ENCODE results near the gene TOR1B. TPM values are rescaled to one million over a fixed set of nuclear protein-coding genes. Genes with fewer than 3 reads are reported as not detected.

The TOR1B gene
- polyA plus RNA-seq, 1 of the 3 experiments (the other 2 are of a cell fraction) = 37.4 TPM

DNA sequence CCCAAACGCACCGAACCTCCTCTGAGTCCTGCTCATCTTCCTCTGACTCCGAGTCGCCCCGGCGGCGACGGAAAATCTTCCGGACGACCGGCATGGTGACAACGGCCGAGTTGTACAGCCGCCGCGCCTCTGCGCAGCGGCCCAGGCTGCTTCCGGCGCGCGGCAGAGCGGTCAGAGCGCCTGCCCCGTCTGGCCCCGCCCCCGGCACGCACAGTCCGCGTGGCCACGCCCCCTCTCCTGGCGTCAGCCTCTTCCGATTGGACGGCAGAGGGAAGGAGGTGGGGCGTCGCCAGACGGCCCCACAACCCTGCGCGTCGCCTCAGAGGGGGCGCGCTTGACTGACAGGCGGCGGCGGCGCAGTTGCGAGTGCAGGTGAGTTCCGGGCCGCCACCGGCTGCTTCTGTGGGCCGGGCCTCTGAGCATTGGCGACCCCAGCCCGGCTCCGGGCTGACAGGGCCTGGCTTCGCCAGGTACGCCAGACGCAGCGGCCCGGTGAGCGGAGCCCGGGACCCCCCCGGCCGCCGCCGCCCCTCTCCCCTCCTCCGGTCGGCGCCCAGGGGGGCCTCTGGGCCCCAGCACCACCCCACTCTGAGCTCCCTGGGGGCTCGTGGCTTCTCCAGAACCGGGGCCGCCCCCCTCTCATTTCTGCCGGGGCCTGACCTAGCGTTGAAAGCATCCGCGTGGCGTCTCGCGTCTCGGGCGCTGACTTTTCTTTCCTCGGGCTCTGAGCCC is 32.3 kb downstream of the TOR1B start, which contains the start of the genes C9orf78 and USP20 (continued):
- TF ChIP-seq, protein P1, sequence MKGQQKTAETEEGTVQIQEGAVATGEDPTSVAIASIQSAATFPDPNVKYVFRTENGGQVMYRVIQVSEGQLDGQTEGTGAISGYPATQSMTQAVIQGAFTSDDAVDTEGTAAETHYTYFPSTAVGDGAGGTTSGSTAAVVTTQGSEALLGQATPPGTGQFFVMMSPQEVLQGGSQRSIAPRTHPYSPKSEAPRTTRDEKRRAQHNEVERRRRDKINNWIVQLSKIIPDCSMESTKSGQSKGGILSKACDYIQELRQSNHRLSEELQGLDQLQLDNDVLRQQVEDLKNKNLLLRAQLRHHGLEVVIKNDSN (IDR thresholded peaks at IDR 0.05; ENCODE audit: borderline replicate concordance, low read depth) = no peak
- TF ChIP-seq RXRA (IDR thresholded peaks at IDR 0.05; ENCODE audit: borderline replicate concordance, low read depth) = no peak
- TF ChIP-seq TEAD4 (IDR thresholded peaks at IDR 0.05; ENCODE audit: borderline replicate concordance, insufficient read depth) = no peak
- TF ChIP-seq SMC3 (IDR thresholded peaks at IDR 0.05; ENCODE audit: low read depth, low read length) = no peak
- no peak for TF ChIP-seq FOXJ3 (CRISPR knock-in tag; IDR thresholded peaks at IDR 0.05)
- TF ChIP-seq ELF1 (IDR thresholded peaks at IDR 0.05) = peak; percentile 83
- TF ChIP-seq, protein P2, sequence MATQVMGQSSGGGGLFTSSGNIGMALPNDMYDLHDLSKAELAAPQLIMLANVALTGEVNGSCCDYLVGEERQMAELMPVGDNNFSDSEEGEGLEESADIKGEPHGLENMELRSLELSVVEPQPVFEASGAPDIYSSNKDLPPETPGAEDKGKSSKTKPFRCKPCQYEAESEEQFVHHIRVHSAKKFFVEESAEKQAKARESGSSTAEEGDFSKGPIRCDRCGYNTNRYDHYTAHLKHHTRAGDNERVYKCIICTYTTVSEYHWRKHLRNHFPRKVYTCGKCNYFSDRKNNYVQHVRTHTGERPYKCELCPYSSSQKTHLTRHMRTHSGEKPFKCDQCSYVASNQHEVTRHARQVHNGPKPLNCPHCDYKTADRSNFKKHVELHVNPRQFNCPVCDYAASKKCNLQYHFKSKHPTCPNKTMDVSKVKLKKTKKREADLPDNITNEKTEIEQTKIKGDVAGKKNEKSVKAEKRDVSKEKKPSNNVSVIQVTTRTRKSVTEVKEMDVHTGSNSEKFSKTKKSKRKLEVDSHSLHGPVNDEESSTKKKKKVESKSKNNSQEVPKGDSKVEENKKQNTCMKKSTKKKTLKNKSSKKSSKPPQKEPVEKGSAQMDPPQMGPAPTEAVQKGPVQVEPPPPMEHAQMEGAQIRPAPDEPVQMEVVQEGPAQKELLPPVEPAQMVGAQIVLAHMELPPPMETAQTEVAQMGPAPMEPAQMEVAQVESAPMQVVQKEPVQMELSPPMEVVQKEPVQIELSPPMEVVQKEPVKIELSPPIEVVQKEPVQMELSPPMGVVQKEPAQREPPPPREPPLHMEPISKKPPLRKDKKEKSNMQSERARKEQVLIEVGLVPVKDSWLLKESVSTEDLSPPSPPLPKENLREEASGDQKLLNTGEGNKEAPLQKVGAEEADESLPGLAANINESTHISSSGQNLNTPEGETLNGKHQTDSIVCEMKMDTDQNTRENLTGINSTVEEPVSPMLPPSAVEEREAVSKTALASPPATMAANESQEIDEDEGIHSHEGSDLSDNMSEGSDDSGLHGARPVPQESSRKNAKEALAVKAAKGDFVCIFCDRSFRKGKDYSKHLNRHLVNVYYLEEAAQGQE (IDR thresholded peaks at IDR 0.05; ENCODE audit: low read depth, low read length) = peak; percentile 12; the same call in 1 of the 2 replicates
- no peak for TF ChIP-seq EP300 (IDR thresholded peaks at IDR 0.05; ENCODE audit: borderline replicate concordance in 1 of 2, low read depth in 1 of 2, low read length in 1 of 2)
- peak; percentile 78 for TF ChIP-seq TAF1 (IDR thresholded peaks at IDR 0.05; ENCODE audit: borderline replicate concordance, low read depth, low read length)
- no peak for TF ChIP-seq FOSL2 (IDR thresholded peaks at IDR 0.05; ENCODE audit: borderline replicate concordance, low read depth)
- peak; percentile 61 for TF ChIP-seq NRF1 (IDR thresholded peaks at IDR 0.05; ENCODE audit: low read depth, low read length)
- peak; percentile 92; the same call in 1 of the 2 replicates for TF ChIP-seq SIN3A (IDR thresholded peaks at IDR 0.05; ENCODE audit: borderline replicate concordance, low read depth, low read length)
- TF ChIP-seq RAD21 (IDR thresholded peaks at IDR 0.05; ENCODE audit: low read length) = no peak
- TF ChIP-seq MXI1 (IDR thresholded peaks at IDR 0.05; ENCODE audit: low read depth, low read length) = peak; percentile 92
- TF ChIP-seq, protein P3, sequence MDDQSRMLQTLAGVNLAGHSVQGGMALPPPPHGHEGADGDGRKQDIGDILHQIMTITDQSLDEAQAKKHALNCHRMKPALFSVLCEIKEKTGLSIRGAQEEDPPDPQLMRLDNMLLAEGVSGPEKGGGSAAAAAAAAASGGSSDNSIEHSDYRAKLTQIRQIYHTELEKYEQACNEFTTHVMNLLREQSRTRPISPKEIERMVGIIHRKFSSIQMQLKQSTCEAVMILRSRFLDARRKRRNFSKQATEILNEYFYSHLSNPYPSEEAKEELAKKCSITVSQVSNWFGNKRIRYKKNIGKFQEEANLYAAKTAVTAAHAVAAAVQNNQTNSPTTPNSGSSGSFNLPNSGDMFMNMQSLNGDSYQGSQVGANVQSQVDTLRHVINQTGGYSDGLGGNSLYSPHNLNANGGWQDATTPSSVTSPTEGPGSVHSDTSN (IDR thresholded peaks at IDR 0.05) = peak; percentile 97
- TF ChIP-seq, protein P4, sequence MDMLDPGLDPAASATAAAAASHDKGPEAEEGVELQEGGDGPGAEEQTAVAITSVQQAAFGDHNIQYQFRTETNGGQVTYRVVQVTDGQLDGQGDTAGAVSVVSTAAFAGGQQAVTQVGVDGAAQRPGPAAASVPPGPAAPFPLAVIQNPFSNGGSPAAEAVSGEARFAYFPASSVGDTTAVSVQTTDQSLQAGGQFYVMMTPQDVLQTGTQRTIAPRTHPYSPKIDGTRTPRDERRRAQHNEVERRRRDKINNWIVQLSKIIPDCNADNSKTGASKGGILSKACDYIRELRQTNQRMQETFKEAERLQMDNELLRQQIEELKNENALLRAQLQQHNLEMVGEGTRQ (IDR thresholded peaks at IDR 0.05; ENCODE audit: borderline replicate concordance, low read depth, low read length) = peak; percentile 10; the same call in 1 of the 2 replicates
- TF ChIP-seq MEF2A (IDR thresholded peaks at IDR 0.05; ENCODE audit: borderline replicate concordance, low read depth) = no peak
- TF ChIP-seq GABPA (IDR thresholded peaks at IDR 0.05; ENCODE audit: low read depth) = peak; percentile 76
- peak; percentile 56 for TF ChIP-seq CHD2 (IDR thresholded peaks at IDR 0.05; ENCODE audit: low read length, partially characterized antibody)
